ENCODE data around the gene MYO7B. TPM values are rescaled to one million over a fixed set of nuclear protein-coding genes. Genes with fewer than 3 reads are reported as not detected.
"Not testable (repeated sequence)": the region's sequence is repeated elsewhere in the genome, so short reads cannot be mapped to it uniquely, and the experiment has no call there.

The MYO7B gene
- total and polyA plus RNA-seq, 9 of the 15 experiments (the other 6 are each of a cell fraction or from before 2014, with no cell fraction given) = 0.08 TPM; not detected in 8

DNA sequence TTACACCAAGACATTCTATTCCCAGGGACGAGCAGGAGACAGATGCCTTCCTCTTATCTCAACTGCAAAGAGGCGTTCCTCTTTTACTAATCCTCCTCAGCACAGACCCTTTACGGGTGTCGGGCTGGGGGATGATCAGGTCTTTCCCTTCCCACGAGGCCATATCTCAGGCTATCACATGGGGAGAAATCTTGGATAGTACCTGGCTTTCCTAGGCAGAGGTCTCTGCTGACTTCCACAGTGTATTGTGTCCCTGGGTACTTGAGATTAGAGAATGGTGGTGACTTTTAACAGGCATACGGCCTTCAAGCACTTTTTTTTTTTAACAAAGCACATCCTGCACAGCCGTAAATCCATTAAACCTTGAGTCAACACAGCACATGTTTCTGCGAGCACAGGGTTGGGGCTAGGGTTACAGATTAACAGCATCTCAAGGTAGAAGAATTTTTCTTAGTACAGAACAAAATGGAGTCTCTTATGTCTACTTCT is 7.6 kb downstream of the MYO7B start (continued):
- peak; percentile 56; the same call in 1 of the 2 replicates for TF ChIP-seq SMARCC2 (IDR thresholded peaks at IDR 0.05; ENCODE audit: low read depth)
- TF ChIP-seq NR4A1, CREB1 (CRISPR knock-in tag; IDR thresholded peaks at IDR 0.05): not testable (repeated sequence)
- peak; percentile 59; the same call in 1 of the 2 replicates for TF ChIP-seq NR4A1 (tag; IDR thresholded peaks at IDR 0.05)
- 0 out of 2 replicates have a peak, but pooled peaks have one; percentile 22 for TF ChIP-seq ZNF431 (CRISPR knock-in tag; IDR thresholded peaks at IDR 0.05)
- 0 out of 2 replicates have a peak, but pooled peaks have one; percentile 10 for TF ChIP-seq GATAD2A (IDR thresholded peaks at IDR 0.05)
- TF ChIP-seq, protein P1, sequence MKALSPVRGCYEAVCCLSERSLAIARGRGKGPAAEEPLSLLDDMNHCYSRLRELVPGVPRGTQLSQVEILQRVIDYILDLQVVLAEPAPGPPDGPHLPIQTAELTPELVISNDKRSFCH (CRISPR knock-in tag; IDR thresholded peaks at IDR 0.05) = not testable (repeated sequence)
- TF ChIP-seq, protein P1 (tag; IDR thresholded peaks at IDR 0.05) = peak; percentile 48; the same call in 1 of the 2 replicates
- TF ChIP-seq, protein P2, sequence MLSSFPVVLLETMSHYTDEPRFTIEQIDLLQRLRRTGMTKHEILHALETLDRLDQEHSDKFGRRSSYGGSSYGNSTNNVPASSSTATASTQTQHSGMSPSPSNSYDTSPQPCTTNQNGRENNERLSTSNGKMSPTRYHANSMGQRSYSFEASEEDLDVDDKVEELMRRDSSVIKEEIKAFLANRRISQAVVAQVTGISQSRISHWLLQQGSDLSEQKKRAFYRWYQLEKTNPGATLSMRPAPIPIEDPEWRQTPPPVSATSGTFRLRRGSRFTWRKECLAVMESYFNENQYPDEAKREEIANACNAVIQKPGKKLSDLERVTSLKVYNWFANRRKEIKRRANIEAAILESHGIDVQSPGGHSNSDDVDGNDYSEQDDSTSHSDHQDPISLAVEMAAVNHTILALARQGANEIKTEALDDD (IDR thresholded peaks at IDR 0.05) = peak; percentile 53; the same call in 1 of the 2 replicates
- TF ChIP-seq ATF7 (IDR thresholded peaks at IDR 0.05) = peak; percentile 50; the same call in 1 of the 2 replicates
- peak; percentile 43; the same call in 1 of the 2 replicates for TF ChIP-seq ZNF274 (IDR thresholded peaks at IDR 0.05; ENCODE audit: borderline replicate concordance, low read depth, low read length)
- TF ChIP-seq HDAC1 (IDR thresholded peaks at IDR 0.05) = peak; percentile 34 to 71; a peak in 3 of 4 replicates
- TF ChIP-seq FOXA3 (CRISPR knock-in tag; conservative IDR thresholded peaks at IDR 0.05 in 1 of 2, IDR thresholded peaks at IDR 0.05 in 1 of 2) = peak; percentile 67 to 97
- peak; percentile 48; the same call in 1 of the 2 replicates for TF ChIP-seq ZEB2 (IDR thresholded peaks at IDR 0.05)
- TF ChIP-seq TAL1 (IDR thresholded peaks at IDR 0.05) = peak; percentile 91
- TF ChIP-seq DMBX1 (CRISPR knock-in tag; IDR thresholded peaks at IDR 0.05; ENCODE audit: borderline replicate concordance) = 0 out of 2 replicates have a peak, but pooled peaks have one; percentile 46
- TF ChIP-seq CTBP1 (IDR thresholded peaks at IDR 0.05; ENCODE audit: borderline replicate concordance) = peak; percentile 89; the same call in 1 of the 2 replicates
- TF ChIP-seq SMARCA4 (IDR thresholded peaks at IDR 0.05) = peak; percentile 86
- peak; percentile 82 for TF ChIP-seq DPF2 (IDR thresholded peaks at IDR 0.05)
- peak; percentile 23; the same call in 1 of the 2 replicates for TF ChIP-seq EP400 (IDR thresholded peaks at IDR 0.05)
- TF ChIP-seq CREB1 (IDR thresholded peaks at IDR 0.05) = peak; percentile 23; the same call in 1 of the 2 replicates
- TF ChIP-seq SP1 (CRISPR knock-in tag; IDR thresholded peaks at IDR 0.05) = peak; percentile 47; the same call in 1 of the 2 replicates
- TF ChIP-seq ARNT (IDR thresholded peaks at IDR 0.05) = peak in 1 of 2 experiments; percentile 39; a peak in 1 of 4 replicates
- TF ChIP-seq SPI1 (IDR thresholded peaks at IDR 0.05; ENCODE audit: borderline replicate concordance, low read depth, low read length) = peak; percentile 82
- TF ChIP-seq CXXC5 (CRISPR knock-in tag; IDR thresholded peaks at IDR 0.05) = peak; percentile 90
- 0 out of 4 replicates have a peak, but pooled peaks of 1 of the 2 experiments have one; percentile 39 for TF ChIP-seq TEAD1 (CRISPR knock-in tag; IDR thresholded peaks at IDR 0.05)
- TF ChIP-seq, protein P3, sequence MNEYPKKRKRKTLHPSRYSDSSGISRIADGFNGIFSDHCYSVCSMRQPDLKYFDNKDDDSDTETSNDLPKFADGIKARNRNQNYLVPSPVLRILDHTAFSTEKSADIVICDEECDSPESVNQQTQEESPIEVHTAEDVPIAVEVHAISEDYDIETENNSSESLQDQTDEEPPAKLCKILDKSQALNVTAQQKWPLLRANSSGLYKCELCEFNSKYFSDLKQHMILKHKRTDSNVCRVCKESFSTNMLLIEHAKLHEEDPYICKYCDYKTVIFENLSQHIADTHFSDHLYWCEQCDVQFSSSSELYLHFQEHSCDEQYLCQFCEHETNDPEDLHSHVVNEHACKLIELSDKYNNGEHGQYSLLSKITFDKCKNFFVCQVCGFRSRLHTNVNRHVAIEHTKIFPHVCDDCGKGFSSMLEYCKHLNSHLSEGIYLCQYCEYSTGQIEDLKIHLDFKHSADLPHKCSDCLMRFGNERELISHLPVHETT (CRISPR knock-in tag; conservative IDR thresholded peaks at IDR 0.05 in 1 of 2, IDR thresholded peaks at IDR 0.05 in 1 of 2) = 0 out of 4 replicates have a peak, but pooled peaks of 1 of the 2 experiments have one; percentile 53
- peak; percentile 70; the same call in 1 of the 2 replicates for TF ChIP-seq PML (IDR thresholded peaks at IDR 0.05; ENCODE audit: low read length)
- TF ChIP-seq KLF16 (IDR thresholded peaks at IDR 0.05) = peak; percentile 82

Measured in K562 (cell line).